IMR-90 (cell line): ENCODE results near the gene IRF6. TPM values are rescaled to one million over a fixed set of nuclear protein-coding genes. Genes with fewer than 3 reads are reported as not detected.

ENCODE experiments used
- FOS ChIP-seq: fragments of 150-350 bp; IDR thresholded peaks from 2 replicates; pipeline ENCODE4 v1.6.1; 2016; ENCODE audit warnings: low read depth, low read length
- polyA plus RNA-seq, 3 experiments: library from polyadenylated mRNA; depleted of rRNA; stranded (reverse); fragments of >200 nt; gene quantifications; 2 replicates each; pipeline ENCODE4 v1.2.3, GENCODE V29; 2012; ENCODE audit warnings: low replicate concordance in 1 of 3
- total RNA-seq: library from RNA; depleted of rRNA; stranded (reverse); fragments of >200 nt; gene quantifications from 2 replicates; pipeline ENCODE4 v1.2.3, GENCODE V29; 2012
- TF ChIP-seq, protein P1 (sequence below): fragments of 150-350 bp; IDR thresholded peaks from 2 replicates; pipeline ENCODE4 v1.6.1; 2016; ENCODE audit warnings: low read depth, mild to moderate bottlenecking, low read length, moderate library complexity, borderline replicate concordance
- TF ChIP-seq, protein P2 (sequence below): fragments of 150-350 bp; IDR thresholded peaks from 2 replicates; pipeline ENCODE4 v1.6.1; 2017; ENCODE audit warnings: mild to moderate bottlenecking, antibody characterized with exemption, low read length, low read depth

Gene IRF6
- total and polyA plus RNA-seq, 2 of the 4 experiments (the other 2 are of a cell fraction) = 1.2 to 2.9 TPM

DNA sequence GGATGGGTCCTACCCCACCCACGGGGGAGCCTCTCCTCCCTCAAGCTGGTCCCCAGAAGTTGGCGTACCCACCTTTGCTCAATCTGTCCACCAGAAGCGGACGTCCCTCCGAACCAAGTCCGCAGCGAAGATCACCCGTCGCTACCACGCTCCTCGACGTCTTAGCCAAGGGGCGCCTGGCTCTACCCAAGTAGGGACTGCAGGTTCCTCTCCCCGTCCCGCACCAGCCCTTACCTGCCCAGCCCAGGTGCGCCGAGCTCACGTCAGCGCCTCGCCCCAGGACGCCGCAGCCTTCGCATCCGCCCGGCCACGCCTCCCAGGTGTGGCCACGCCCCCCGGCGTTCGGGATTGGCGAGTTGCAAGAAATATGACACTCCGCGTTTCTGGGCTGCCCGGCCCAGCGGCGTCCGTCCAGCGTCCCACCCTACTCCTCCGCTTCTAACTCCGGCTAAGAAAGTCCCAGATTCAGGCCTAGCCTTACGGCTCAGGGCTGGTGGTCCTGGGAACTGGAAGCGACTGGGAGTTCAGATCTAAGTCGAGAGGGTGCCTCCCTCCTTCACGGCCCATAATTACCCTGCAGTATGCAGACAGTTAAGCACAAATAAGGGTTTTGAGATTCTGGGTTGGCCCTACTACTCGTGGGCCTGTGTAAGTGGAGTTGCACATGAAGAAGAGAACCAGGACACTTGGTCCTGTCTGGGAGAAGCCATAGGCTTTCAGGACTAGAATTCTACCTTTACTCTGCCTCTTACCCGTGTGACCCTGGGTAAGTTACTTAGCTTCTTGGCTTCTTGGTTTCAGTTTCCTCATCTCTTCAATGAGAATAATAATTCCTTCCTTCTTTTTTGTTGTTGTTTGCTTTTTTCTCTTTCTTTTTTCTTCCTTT, at the start of gene IRF6 (continued):
- TF ChIP-seq, protein P1, sequence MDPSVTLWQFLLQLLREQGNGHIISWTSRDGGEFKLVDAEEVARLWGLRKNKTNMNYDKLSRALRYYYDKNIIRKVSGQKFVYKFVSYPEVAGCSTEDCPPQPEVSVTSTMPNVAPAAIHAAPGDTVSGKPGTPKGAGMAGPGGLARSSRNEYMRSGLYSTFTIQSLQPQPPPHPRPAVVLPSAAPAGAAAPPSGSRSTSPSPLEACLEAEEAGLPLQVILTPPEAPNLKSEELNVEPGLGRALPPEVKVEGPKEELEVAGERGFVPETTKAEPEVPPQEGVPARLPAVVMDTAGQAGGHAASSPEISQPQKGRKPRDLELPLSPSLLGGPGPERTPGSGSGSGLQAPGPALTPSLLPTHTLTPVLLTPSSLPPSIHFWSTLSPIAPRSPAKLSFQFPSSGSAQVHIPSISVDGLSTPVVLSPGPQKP = no peak
- TF ChIP-seq FOS = no peak
- TF ChIP-seq, protein P2, sequence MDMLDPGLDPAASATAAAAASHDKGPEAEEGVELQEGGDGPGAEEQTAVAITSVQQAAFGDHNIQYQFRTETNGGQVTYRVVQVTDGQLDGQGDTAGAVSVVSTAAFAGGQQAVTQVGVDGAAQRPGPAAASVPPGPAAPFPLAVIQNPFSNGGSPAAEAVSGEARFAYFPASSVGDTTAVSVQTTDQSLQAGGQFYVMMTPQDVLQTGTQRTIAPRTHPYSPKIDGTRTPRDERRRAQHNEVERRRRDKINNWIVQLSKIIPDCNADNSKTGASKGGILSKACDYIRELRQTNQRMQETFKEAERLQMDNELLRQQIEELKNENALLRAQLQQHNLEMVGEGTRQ = no peak
